RWPE2 (cell line): ENCODE results near the gene NGEF.

Source experiments
- ATAC-seq: fragments of 200-7000 bp; cut with Tn5 transposase; 3 replicates; pipeline ENCODE4 v1.9.1; 2021; ENCODE audit warnings: low read depth
- DNase-seq: peaks from one replicate; pipeline ENCODE4 v3.0.0-alpha.2; 2020; ENCODE audit warnings: low spot score
- H3K27ac ChIP-seq: fragments of 450-650 bp; 2 replicates; pipeline ENCODE4 v1.5.1; 2017; ENCODE audit warnings: mild to moderate bottlenecking; ENCODE audit not compliant: poor library complexity, severe bottlenecking
- H3K27me3 ChIP-seq: fragments of 250-450 bp; sonication (Bioruptor Pico); 2 replicates; pipeline ENCODE4 v1.5.1; 2021; ENCODE audit warnings: mild to moderate bottlenecking, moderate library complexity; ENCODE audit not compliant: insufficient read depth, poor library complexity, severe bottlenecking
- H3K36me3 ChIP-seq: fragments of 250-450 bp; sonication (Bioruptor Pico); 2 replicates; pipeline ENCODE4 v1.5.1; 2020; ENCODE audit warnings: low read depth, mild to moderate bottlenecking, moderate library complexity
- H3K4me1 ChIP-seq: fragments of 250-450 bp; sonication (Bioruptor Pico); 2 replicates; pipeline ENCODE4 v1.5.1; 2021; ENCODE audit warnings: mild to moderate bottlenecking, moderate library complexity; ENCODE audit not compliant: insufficient read depth, poor library complexity, severe bottlenecking
- H3K4me3 ChIP-seq: fragments of 250-450 bp; sonication (Bioruptor Pico); 2 replicates; pipeline ENCODE4 v1.5.1; 2021; ENCODE audit warnings: mild to moderate bottlenecking, moderate library complexity; ENCODE audit not compliant: severe bottlenecking
- H3K9me3 ChIP-seq: fragments of 250-450 bp; sonication (Bioruptor Pico); 2 replicates; pipeline ENCODE4 v1.5.1; 2021; ENCODE audit warnings: mild to moderate bottlenecking, moderate library complexity; ENCODE audit not compliant: severe bottlenecking
- CTCF ChIP-seq: fragments of 450-650 bp; IDR thresholded peaks from one replicate; pipeline ENCODE4 v1.5.1; 2017; ENCODE audit warnings: mild to moderate bottlenecking, moderate library complexity; ENCODE audit not compliant: poor library complexity, severe bottlenecking

The NGEF gene

GRCh38 chr2:232982926-232983668 lies 30.0 kb downstream of the NGEF start:
- ATAC-seq (no peak), DNase-seq (no peak)
- H3K27me3 ChIP-seq: no peaks in the 10 kb centered on the region
- H3K27ac ChIP-seq: no peak overlapping the region
- no peaks in the 10 kb centered on the region for H3K36me3 ChIP-seq
- no peak overlapping the region for H3K4me3 ChIP-seq
- no peaks in the 10 kb centered on the region for H3K9me3 ChIP-seq
- no peak for TF ChIP-seq CTCF
- peaks cover 35% of the 10 kb centered on the region for H3K4me1 ChIP-seq

DNA sequence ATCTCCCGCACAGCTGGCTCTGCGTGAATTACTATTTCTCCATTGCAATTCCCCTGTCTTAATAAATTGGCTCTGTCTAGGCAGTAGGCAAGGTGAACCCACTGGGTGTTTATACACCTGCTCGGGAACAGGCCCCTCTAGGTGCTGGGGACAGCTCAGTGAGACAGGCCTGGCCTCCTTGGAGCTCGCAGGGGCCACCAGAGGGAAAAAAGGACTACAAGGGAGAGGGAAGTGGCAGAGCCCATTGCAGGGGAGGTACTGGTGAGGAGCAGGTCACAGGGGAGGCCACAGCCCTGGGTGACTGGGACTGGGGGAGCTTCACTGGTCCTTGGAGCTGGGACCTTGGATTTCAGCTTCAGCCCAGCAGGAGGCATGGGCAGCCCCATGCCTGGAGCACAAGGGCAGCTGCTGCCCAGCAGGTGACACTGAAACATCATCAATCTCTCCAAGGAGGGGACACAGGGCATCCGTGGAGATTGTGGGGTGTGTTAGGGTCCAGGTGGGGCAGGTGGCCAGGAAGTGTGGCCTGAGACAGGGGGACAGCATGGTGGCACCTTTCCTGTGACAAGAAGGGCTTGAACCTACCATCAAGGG lies 31.2 kb downstream of the NGEF start:
- H3K4me3 ChIP-seq: no peak overlapping the region

GRCh38 chr2:232981356-232981755 lies 31.7 kb downstream of the NGEF start:
- no peaks in the 10 kb centered on the region for H3K36me3 ChIP-seq
- H3K4me3 ChIP-seq: no peak overlapping the region
- no peaks in the 10 kb centered on the region for H3K27me3 ChIP-seq
- TF ChIP-seq CTCF: no peak
- no peaks in the 10 kb centered on the region for H3K9me3 ChIP-seq
- ATAC-seq (no peak), DNase-seq (no peak)
- peaks cover 26% of the 10 kb centered on the region for H3K4me1 ChIP-seq
- H3K27ac ChIP-seq: peak overlapping the region; percentile 59

More for the DNA sequence above, 31.2 kb downstream of the NGEF start:
- Histone ChIP-seq H3K9me3 (no peaks in the 10 kb centered on the region), H3K4me1 (peaks cover 26% of the 10 kb centered on the region), H3K27me3 (no peaks in the 10 kb centered on the region), H3K27ac (peak overlapping the region; percentile 59), H3K36me3 (no peaks in the 10 kb centered on the region)
- no peak for DNase-seq
- ATAC-seq: no peak
- no peak for TF ChIP-seq CTCF

DNA sequence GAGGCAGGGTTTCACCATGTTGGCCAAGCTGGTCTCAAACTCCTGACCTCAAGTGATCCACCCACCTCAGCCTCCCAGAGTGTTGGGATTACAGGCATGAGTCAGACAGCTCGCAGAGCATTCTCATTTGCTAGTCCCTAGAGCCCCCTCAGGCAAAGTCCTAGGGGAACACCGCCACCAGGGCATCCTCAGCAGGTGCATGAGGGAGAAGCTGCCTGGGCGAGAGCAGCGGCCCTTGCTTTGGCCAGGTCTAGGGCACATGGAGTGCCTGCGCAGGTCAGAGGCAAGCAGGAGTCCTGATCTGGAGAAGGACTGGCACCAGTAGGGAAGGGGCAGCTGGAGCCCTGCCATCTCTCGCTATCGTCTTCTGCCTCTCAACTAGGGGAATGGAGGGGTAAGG lies 32.4 kb downstream of the NGEF start:
- ATAC-seq: no peak; the same call in 2 of the 3 replicates
- no peaks in the 10 kb centered on the region for H3K36me3 ChIP-seq
- H3K27me3 ChIP-seq: no peaks in the 10 kb centered on the region
- H3K27ac ChIP-seq: peak overlapping the region; percentile 59
- no peaks in the 10 kb centered on the region for H3K9me3 ChIP-seq
- DNase-seq: no peak
- H3K4me1 ChIP-seq: peaks cover 26% of the 10 kb centered on the region
- no peak overlapping the region for H3K4me3 ChIP-seq
- TF ChIP-seq CTCF: no peak

DNA sequence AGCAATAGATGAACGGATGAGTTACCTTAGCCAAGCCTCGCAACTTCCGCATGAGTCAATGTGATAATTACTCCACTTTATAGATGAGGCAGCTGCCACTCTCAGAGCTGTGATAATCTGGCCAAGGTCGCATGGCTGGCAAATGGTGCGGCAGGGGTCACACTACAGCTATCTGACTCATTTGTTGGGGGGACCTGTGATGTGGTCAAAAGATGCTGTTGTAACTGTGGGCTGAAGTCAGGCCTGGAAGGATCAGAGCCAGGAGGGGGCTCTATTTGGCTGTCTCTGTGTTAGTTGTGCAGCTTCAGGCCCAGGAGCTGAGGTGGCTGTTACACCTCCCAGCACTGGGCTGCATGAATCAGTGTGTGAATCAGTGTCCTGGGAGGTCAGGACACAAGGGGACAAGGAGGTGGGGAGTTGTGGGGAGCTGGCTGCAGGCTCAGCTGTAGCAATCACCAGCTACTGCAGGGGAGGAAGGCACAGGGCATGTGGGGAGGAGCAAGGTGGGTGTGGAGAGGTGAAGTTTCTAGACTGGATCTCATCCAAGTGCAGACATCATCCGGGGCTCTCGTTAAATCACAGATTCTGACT lies 33.1 kb downstream of the NGEF start:
- DNase-seq: peak; percentile 84
- Histone ChIP-seq H3K27me3 (no peaks in the 10 kb centered on the region), H3K27ac (peak overlapping the region; percentile 59), H3K4me1 (peaks cover 26% of the 10 kb centered on the region), H3K4me3 (no peak overlapping the region), H3K36me3 (no peaks in the 10 kb centered on the region), H3K9me3 (no peaks in the 10 kb centered on the region)
- peak; percentile 91 for ATAC-seq
- TF ChIP-seq CTCF: peak; percentile 52
